ENCODE measurements around the gene NUPR1.

GRCh38 chr16:28527985-28528384 is 10.8 kb downstream of the NUPR1 start:
- TF ChIP-seq FOXM1 (IDR thresholded peaks at IDR 0.05; ENCODE audit: borderline replicate concordance) (no peak), PKNOX1 (IDR thresholded peaks at IDR 0.05) (no peak), SP1 (IDR thresholded peaks at IDR 0.05) (no peak)
